ENCODE data around the gene CHD5.

DNA sequence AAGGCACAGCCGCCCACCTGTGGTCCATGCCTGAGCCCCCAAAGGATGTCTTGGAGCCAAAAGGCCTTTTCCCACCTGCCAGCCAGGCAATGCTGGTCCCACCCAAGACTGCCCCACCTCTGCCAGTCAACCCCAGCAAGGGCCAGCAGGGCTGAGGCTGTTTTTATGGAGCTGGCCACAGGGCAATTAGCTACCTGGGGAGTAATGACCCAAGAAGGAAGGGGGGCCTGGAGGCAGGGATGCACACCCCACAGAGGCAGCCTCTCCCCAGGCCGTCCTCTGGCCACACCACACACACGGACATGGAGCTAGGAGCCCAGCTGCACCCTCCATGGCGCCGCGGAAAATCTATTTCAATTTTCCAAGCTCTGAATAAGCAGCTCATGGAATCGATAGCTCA, 27.2 kb downstream of the CHD5 start:
- TF ChIP-seq, protein P1, sequence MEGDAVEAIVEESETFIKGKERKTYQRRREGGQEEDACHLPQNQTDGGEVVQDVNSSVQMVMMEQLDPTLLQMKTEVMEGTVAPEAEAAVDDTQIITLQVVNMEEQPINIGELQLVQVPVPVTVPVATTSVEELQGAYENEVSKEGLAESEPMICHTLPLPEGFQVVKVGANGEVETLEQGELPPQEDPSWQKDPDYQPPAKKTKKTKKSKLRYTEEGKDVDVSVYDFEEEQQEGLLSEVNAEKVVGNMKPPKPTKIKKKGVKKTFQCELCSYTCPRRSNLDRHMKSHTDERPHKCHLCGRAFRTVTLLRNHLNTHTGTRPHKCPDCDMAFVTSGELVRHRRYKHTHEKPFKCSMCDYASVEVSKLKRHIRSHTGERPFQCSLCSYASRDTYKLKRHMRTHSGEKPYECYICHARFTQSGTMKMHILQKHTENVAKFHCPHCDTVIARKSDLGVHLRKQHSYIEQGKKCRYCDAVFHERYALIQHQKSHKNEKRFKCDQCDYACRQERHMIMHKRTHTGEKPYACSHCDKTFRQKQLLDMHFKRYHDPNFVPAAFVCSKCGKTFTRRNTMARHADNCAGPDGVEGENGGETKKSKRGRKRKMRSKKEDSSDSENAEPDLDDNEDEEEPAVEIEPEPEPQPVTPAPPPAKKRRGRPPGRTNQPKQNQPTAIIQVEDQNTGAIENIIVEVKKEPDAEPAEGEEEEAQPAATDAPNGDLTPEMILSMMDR (conservative IDR thresholded peaks at IDR 0.05; ENCODE audit: low read length) = no peak
- TF ChIP-seq EZH2phosphoT487 (IDR thresholded peaks at IDR 0.05; ENCODE audit: borderline replicate concordance) = no peak

All from Loucy (cell line).